ENCODE results near the gene CRYGA.

- TF ChIP-seq REST (IDR thresholded peaks at IDR 0.05; ENCODE audit: low read depth, low read length) = no peak
- no peak for TF ChIP-seq ZBTB33 (IDR thresholded peaks at IDR 0.05; ENCODE audit: borderline replicate concordance, low read depth)
- no peak for TF ChIP-seq CTCF (IDR thresholded peaks at IDR 0.05)
- TF ChIP-seq SIN3A (IDR thresholded peaks at IDR 0.05; ENCODE audit: borderline replicate concordance, low read depth, low read length) = no peak
- no peak for TF ChIP-seq POLR2AphosphoS5 (IDR thresholded peaks at IDR 0.05; ENCODE audit: low read depth, low read length)
- TF ChIP-seq JUND (IDR thresholded peaks at IDR 0.05) = no peak
- TF ChIP-seq PBX3 (IDR thresholded peaks at IDR 0.05) = no peak
- TF ChIP-seq MEF2A (IDR thresholded peaks at IDR 0.05; ENCODE audit: borderline replicate concordance, low read depth) = no peak
- TF ChIP-seq SMC3 (IDR thresholded peaks at IDR 0.05; ENCODE audit: low read depth, low read length) = no peak
- no peak for TF ChIP-seq CHD2 (IDR thresholded peaks at IDR 0.05; ENCODE audit: low read length, partially characterized antibody)
- TF ChIP-seq ELF1 (IDR thresholded peaks at IDR 0.05) = no peak
- TF ChIP-seq RAD21 (IDR thresholded peaks at IDR 0.05; ENCODE audit: low read length) = no peak
These were observed 20.1 kb upstream of the CRYGA start for GRCh38 chr2:208183526-208183925.
